ENCODE results near the gene LETM1.

Gene LETM1

DNA sequence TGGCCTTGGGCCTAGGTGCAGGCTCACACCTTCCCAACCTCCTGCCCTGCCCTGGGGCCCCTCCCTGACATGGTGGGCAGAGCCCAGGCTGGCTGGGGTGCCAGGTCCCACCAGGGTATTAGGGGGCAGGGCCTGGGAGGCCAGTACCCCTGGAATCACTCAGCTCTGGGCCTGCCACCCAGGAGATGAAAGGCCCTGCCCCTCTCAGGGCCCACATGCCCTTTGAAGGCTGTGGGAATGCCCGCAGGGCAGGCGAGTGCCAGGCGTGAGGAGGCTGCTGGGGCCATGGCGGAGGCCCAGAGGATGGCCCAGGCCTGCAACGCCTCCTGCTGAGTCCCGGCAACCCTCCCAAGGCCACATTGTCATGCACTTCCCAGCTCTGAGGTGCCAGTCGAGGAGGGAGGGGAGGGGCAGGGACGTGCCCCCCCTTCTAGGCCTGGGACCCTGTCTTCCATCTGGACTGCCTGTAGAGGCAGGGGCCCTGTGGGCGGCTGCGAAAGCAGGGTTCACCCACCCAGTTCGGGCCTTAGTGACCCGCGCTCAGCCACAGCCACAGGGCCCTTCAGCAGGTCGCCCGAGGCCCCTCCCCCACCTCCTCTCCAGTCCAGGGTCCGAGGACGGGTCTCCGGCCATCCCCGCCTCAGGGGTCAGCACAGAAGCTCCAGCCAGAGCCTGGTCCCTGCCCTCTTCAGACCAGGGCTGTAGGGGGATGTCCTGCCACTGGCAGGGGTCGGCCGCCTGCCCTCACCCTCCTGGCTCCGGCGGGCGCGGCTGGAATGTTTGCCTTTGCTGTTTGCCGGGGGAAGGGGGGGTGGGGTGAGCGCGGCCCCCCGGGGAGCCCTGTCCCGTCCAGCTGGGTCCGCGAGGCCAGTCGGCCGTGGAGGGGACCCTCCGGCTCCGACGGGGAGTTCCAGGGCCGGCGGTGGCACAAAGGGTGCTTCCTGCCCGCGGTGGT is 89.6 kb downstream of the LETM1 start:
- in situ Hi-C loops (cut with HindIII; ENCODE audit: low sequenced_read_pairs) = no loop called here

DNA sequence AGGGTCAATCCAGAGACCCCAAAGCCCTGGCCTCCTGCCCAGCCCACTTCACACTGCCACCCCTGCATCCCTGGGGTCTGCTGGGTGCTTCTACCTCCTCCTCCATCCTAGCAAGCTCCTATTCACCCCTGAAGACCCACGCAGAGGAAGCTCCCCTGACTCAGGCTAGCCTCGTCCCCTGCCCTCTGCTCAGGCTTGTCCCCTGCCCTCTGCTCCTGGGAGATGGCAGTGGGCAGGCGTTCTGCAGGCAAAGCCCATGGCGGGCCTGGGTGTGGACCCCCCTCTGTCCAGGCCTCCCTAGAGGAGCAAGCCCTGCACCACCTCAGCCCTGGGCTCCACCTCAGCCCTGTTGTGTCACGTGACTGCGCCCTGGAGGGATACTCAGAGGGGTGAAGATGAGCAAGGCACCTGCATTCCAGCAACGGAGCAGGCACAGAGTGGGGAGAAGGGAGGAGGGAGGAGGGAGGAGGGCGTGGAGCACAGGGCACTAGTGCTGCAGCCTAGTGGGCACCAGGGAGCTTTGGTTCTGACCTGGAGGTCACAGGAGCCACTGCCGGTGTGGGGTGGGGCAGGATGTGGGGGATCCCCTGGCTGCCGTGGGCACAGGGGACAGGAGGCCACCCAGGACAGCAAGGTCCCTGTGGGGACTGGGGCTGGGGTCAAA is 90.4 kb downstream of the LETM1 start:
- in situ Hi-C loops (cut with HindIII; ENCODE audit: low sequenced_read_pairs) = no loop called here

DNA sequence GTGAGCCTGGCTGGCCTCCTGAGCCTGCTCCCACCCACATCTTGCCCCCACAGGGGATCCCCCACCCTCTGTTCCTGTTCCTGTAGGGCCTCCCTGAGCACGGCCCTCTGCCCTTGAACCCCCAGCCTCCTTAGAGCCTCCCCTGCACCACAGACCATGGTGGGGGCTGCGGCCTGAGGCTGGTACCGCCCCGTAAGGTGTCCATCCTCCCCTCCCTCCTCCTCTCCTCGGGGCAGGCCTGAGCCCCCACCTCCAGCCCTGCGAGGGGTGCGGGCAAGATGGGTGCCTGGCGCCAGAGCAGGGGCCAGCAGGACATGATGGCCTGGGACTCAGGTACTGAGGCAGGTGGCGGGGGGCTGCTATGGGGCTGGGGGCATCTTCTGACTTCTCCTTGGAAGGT is 91.3 kb downstream of the LETM1 start:
- in situ Hi-C loops (cut with HindIII; ENCODE audit: low sequenced_read_pairs) = no loop called here

DNA sequence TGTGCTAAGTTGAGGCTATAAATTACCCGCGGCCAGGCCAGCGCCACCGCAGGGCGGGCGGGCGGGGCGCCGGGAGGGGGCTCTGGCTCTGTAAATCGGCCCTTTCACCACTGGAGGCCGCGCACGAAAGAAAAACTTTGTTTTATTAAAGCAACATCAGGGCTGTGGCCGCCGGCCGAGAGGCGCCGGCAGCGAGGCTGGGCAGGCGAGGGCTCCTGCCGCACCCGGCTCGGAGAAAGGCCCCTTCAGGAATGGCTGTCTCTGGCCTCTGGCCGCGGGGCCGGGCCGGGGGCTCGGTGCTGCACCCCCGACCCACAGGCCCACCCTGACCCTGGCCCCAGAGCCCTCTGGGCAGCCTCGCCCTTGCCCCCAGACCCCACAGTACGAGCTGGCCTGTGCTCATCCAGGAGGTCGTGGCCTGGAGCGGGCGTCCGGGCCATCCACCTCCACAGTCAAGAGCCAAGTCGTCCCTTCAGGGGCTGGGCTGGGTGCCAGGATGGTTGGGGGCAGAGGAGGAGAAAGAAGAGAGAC is 92.3 kb downstream of the LETM1 start:
- in situ Hi-C loops (cut with HindIII; ENCODE audit: low sequenced_read_pairs) = no loop called here

DNA sequence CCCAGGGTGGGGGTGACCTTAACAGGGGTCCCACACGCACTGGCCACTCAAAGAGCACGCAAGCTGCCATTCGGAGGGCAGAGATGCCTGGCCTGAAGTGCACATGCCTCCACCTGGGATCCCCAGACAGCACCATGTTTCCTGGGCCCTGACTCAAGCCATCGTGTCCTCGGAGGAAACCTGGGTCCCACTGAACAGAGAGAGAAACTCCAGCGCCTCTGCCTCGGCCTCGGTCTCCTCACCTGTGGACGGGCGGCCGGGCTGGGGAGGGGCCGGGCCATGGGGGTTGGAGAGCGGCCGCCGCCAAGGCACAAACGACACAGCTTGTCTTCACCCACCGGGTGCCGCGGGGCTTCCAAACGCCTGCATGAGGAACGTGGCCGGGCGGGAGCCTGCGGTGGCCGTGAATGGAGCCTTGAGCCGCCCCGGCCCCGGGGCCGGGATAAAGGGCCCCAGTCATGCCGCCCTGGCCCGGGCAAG is 92.8 kb downstream of the LETM1 start:
- in situ Hi-C loops (cut with HindIII; ENCODE audit: low sequenced_read_pairs) = no loop called here

DNA sequence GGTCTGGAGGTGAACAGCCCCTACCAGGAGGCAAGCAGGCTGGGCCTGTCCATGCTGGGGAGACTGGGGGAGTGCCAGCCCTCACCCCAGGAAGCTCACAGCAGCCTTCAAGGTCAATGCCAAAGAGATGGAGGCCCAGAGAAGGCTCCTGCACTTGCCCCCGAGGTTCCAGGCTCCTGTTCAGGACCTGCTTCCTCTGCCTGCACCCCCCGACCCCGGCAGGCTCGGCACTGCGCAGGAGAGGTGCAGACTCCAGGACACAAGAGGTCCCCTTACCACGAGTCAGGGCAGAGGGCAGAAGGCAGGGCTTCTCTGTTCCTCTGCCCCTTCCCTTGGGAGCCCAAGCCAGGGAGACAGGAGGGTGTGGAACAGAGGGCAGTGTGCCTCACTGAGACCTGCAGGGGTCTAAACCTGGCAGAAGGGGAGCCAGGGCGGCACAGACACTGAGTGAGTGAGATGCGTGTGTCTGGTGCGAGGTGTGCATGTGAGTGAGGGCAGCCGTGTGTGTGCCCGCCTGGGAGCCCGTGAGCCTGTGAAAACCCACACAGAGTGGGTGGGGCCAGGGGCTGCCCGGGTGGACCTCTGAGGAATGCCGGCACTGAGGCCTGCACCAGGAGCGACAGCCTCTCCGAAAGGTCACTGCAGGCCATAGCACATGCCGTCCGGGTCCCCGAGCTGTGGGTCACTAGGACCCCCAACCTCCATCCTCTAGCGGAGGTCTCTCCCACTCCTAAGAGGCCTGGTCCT is 93.5 kb downstream of the LETM1 start:
- in situ Hi-C loops (cut with HindIII; ENCODE audit: low sequenced_read_pairs) = no loop called here
